ENCODE results near the gene NEUROG3. TPM values are rescaled to one million over a fixed set of nuclear protein-coding genes. Genes with fewer than 3 reads are reported as not detected.
A peak's percentile ranks its signal among the peaks of the same experiment; 100 is the strongest.
"Not testable (repeated sequence)": the region's sequence is repeated elsewhere in the genome, so short reads cannot be mapped to it uniquely, and the experiment has no call there.

The NEUROG3 gene
- total RNA-seq, 2 donors from 2014 or later, result 0.81 to 2.4 TPM

DNA sequence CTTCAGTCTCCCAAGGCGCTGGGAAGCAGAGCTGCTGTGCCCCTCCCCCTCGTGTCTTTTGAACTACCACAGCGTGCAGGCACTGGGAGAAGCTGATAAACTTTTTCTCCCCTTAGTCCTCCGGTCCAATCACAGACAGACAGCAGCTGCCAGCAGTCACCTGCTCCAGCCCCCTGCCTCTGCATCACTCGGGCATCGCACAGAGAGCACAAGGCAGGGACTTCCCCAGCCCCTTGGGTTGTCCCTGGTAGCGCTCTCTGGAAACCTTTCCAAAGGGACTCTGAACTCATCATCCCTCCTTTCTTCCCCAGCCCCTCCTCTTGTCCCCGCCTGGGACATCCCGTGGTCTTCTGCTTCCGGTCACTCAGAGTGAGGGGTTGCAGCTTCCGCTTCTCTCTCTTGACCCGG, 1.4 kb upstream of the NEUROG3 start:
- no peak for DNase-seq
- no peak for ATAC-seq
- intact Hi-C loops (cut with DNase I, micrococcal nuclease), result no loop called here

DNA sequence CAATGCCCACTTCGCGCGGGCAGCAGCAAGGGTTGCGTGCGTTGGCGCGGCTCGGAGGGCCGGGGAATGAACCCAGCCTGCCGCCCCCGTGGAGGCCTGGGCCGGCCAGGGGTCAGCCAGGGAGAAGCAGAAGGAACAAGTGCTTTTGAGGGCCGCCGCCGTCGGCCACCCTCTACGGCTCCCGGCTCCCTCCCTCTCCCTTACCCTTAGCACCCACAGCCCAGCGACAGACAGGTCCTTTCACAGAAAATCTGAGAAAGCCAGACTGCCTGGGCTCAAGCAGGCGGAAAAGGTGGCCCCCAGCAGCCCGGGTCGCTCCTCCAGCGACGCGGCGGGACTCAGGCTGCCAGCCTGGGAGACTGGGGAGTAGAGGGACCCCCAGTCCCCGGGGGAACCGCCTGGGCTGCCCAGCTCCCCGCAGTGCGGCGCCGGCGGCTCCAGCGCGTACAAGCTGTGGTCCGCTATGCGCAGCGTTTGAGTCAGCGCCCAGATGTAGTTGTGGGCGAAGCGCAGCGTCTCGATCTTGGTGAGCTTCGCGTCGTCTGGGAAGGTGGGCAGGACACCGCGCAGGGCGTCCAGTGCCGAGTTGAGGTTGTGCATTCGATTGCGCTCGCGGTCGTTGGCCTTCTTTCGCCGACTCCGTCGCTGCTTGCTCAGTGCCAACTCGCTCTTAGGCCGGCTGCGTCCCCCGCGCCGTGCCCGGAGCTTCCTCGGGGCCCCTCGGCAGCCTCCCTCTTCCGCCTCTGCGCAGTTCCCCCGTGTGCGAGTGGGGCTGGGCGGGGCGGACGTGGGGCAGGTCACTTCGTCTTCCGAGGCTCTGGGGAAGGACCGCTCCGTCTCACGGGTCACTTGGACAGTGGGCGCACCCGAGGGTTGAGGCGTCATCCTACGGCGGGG, 815 bp downstream of the NEUROG3 start:
- DNase-seq, result no peak
- no peak for ATAC-seq
- intact Hi-C loops (cut with DNase I, micrococcal nuclease), result no loop called here

DNA sequence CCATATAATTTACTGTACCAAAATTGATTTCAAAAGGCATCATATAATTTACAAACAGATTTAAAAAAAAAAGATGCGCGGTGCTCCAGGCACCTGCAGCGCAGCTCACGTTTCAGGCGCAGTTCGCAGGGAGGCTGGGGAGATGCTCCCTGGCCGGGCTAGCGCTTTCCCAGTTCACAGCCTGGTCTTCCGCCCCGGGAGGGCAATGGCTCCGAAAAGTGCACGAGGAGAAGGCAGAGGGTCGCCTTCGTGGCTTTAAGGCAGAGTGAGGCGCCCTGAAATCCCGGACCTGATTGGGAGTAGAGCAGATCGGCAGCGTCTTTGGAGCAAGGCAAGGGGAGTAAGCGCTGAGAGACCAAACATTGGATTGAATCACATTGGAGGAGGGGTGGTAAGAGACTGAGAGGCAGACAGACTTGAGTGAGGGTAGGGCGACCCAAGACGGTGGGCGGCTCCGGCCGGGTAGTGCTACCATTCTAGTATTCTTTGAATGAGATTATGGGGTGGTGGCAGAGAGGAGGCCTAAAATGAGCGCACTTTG, 1.5 kb downstream of the NEUROG3 start:
- DNase-seq, result no peak
- intact Hi-C loops (cut with DNase I, micrococcal nuclease), result no loop called here
- ATAC-seq, result no peak

DNA sequence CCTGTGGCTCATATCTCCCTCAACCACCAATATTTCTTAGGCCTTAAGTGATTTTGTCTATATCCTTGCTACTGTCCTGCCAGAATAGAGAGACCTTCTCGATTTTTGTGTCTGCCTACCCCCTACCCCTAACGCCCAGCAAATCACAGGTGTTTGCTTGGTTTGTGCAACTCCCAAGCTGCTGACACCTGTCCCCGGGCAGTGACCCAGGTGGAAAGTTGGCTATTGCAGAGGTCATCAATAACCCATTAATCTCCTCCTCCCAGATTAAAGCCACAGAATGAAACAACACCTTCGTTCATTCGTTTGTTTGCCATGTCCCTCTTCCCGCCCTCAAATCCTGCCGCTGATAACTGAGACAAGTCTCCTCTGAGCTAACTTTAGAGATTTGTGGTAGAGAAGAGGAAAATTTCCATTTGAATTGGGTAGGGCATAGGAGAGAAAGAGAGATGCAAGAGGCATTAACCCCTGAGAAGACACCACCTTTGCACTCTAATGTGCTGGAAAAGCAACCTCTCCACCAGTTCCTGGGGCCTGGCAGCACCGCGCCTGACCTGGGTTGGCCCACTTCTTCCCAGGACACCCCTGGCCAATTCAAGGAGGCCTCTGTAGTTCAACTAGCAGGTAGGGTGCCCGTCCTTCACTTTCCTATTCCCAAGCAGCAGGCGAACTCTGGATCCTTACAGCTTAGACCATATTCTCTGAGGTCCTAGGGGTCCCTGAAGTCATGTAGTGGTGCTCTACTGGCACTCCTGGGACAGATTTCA, 3.0 kb downstream of the NEUROG3 start:
- DNase-seq, result no peak
- ATAC-seq, result no peak
- intact Hi-C loops (cut with DNase I, micrococcal nuclease), result no loop called here

DNA sequence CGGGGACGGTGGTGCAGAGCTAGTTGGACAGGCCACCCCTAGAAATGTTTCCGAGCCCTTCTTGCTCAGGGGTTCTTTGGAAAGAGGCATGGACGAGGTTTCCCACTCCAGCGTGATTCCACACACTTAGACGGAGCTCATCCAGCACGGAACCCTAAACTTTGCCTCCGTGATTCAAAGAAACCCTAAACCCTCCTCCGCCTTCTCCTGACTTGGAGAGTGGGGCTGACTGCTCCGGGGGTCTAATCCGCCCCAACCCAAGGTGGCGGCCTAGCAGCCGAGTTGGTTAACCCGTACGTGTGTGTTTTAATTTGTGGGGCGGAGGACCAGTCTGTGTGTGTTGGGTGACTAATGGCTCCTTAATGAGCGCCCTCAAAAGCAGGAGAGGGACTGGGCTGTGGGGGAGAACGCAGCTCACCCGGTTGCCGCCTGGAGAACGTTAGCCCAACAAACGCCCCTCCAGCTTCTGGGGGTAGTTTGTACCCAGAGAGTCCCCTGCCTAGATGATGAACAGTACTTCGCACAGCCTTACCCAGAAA, 3.8 kb downstream of the NEUROG3 start:
- DNase-seq (no peak), ATAC-seq (no peak)
- intact Hi-C loops (cut with DNase I, micrococcal nuclease), result no loop called here

- DNase-seq (no peak), ATAC-seq (no peak)
- intact Hi-C loops (cut with DNase I, micrococcal nuclease), result no loop called here
These were observed 4.5 kb downstream of the NEUROG3 start for GRCh38 chr10:69568472-69569395.

DNA sequence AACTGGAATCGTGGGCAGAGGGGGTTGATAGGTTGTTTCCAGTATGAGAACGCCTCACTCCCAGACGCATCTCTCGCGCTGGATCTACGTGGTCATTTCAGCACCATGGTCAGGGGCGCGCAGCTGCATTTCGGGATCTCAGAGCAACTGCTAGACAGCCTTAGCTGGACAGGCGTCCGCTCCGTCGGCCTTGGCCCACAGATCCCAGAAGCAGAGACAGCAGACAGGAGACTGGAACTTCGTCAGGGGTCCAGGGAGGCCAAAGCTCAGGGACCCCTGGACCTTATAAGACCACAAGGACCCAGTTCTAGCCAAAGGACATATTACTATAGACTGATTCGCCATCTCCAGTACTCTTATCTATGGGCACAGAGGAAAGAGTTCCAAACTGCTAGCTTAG, 5.3 kb downstream of the NEUROG3 start:
- intact Hi-C loops (cut with DNase I, micrococcal nuclease), result no loop called here
- ATAC-seq (no peak), DNase-seq (peak in 1 of 2 donors; percentile 41)

DNA sequence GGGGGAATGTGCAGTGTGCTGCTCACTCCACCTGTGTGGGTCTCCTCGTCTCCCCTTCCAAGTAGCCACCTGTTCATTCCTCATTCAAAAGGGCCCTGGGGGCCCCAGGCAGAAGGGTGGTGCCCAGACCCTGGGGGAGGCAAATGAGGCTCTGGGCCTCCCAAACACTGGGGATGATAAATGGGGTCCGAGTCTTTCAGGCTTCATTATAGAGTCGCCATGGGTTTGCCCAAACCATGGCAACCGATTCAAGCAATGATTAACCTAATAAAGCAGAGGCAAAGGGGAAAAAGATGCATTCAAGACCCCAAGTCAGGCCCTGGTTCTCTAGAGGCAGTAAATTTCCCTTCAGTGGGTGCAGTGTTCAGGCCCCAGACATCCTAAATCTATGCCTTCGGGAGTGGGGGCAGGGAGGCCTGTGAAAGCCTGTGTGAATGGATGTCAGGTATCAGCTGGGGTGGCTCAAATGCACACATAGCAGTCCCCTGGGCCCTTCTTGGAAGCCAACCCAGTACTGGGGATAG, 10.4 kb downstream of the NEUROG3 start:
- DNase-seq (no peak), ATAC-seq (no peak)
- intact Hi-C loops (cut with DNase I, micrococcal nuclease), result no loop called here

- intact Hi-C loops (cut with DNase I, micrococcal nuclease), result no loop called here
- ATAC-seq (no peak), DNase-seq (no peak)
These were observed 13.7 kb downstream of the NEUROG3 start for GRCh38 chr10:69559525-69559924.

DNA sequence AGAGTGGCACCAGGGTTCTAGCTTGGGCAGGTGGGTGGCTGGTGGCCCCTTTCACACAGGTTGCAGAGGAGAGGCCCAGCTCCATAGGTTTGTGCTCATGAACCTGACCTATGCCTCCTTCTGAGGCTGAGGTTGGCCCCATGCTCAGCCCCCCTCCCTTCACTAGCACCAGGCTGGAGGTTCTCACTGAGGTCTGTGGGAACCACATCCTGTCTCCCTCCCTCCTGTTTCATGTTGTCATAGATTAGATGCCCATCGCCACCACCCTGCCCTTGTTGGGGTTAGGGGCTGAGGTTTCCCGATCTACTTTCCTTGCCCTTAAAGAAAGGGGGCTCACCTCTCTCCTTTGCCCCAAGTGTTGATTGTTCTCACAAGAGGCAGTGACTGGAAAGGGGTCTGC, 14.7 kb downstream of the NEUROG3 start:
- ATAC-seq, result no peak
- intact Hi-C loops (cut with DNase I, micrococcal nuclease), result no loop called here
- DNase-seq, result no peak

GRCh38 chr10:69554611-69555010, 18.6 kb downstream of the NEUROG3 start:
- ATAC-seq (no peak), DNase-seq (no peak)
- intact Hi-C loops (cut with DNase I, micrococcal nuclease), result no loop called here

GRCh38 chr10:69553328-69553727, 19.9 kb downstream of the NEUROG3 start:
- intact Hi-C loops (cut with DNase I, micrococcal nuclease), result no loop called here
- ATAC-seq (no peak), DNase-seq (no peak)

DNA sequence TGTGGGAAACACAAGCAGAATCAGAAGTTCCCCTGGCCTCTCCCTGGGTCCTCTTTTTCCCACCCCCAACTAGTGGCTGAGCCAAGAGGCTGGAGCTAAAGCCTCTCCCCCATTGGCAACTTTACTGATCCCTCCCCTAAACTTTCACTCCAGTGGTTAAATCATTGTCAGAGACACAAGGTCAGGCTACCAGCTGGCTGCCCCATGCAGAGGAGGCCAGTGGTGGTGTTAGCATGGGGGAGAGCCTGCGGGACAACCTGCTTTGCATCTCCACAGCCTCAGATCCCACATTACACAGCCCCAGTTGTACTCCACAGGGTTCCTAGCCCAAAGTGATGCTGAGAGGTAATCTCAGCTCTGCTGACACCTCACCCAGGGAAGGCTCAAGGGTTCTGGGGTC, 21.0 kb downstream of the NEUROG3 start:
- no peak for ATAC-seq
- intact Hi-C loops (cut with DNase I, micrococcal nuclease), result no loop called here

GRCh38 chr10:69549959-69550358, 23.3 kb downstream of the NEUROG3 start:
- intact Hi-C loops (cut with DNase I, micrococcal nuclease), result no loop called here
- DNase-seq (no peak), ATAC-seq (no peak)

More for the DNA sequence above, 21.0 kb downstream of the NEUROG3 start:
- DNase-seq, result no peak

DNA sequence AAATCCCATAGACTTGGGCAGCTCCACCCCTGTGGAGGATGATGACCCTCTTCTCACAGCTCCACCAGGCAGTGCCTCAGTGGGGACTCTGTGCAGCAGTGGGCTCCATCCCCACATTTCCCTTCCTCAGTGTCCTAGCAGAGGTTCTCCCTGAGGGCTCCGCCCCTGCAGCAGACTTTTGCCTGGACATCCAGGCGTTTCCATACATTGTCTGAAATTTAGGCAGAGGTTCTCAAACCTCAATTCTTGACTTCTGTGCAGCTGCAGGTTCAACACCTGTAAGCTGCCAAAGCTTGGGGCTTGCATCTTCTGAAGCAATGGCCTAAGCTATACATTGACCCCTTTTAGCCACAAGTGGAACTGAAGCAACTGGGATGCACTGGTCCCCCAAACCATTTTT, 31.8 kb downstream of the NEUROG3 start:
- DNase-seq (no peak), ATAC-seq (no peak)
- intact Hi-C loops (cut with DNase I, micrococcal nuclease), result no loop called here

- ATAC-seq (no peak), DNase-seq (no peak)
- intact Hi-C loops (cut with DNase I, micrococcal nuclease), result no loop called here
These were observed 34.8 kb downstream of the NEUROG3 start for GRCh38 chr10:69538461-69538860.

DNA sequence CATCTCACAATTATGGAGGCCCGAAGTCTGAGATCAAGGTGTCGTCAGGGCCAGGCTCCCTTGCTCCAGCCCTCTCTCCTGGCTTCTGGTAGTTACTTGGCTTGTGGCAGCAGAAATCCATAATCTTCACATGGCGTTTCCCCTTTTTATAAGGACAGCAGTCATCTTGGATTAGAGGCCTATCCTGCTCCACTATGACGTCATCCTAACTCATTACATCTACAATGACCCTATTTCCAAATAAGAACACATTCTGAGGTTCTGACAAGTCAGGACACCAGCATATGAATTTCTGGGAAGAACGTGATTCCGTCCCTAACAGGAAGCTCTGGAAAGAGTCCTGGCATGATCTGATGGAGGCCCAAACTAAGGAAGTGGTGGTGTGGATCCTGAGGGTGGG, 35.8 kb downstream of the NEUROG3 start:
- no peak for ATAC-seq
- intact Hi-C loops (cut with DNase I, micrococcal nuclease), result no loop called here
- DNase-seq, result no peak

- ATAC-seq; intact Hi-C loops (cut with DNase I, micrococcal nuclease); DNase-seq: not testable (repeated sequence)
These were observed 36.7 kb downstream of the NEUROG3 start for GRCh38 chr10:69536521-69536920.
